ENCODE data around the gene PLD1.

DNA sequence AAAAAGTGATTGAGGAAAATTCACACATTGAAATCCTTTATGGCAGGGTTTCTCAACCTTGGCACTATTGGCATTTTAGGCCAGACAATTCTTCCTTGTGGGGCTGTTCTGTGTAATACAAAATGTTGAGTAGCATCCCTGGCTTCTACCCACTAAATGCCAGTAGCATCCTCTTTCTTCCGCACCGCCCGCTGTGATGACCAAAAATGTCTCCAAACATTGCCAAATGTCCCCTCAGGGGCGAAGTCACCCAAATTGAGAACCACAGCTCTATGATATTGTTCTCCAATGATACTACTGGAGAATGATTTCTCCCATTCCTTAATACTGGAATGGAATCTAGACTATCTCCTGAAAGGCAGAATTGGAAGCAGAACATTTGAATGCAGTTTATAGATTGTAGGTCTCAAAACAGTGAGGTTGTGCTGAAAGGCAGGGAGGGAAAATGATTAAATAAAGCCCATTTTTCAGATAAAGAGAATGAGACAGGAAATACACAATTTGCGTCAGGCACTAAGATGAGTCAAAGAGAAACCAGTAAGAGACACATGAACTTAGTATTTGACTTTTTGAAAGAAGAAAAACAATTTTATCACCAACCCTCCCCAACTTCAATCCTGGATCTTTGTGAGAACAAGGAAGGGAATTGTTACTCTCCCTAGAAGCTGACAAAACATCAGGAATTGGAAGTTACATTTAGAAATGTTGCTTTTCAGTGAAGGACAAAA, 248.5 kb downstream of the PLD1 start:
- TF ChIP-seq, protein P1, sequence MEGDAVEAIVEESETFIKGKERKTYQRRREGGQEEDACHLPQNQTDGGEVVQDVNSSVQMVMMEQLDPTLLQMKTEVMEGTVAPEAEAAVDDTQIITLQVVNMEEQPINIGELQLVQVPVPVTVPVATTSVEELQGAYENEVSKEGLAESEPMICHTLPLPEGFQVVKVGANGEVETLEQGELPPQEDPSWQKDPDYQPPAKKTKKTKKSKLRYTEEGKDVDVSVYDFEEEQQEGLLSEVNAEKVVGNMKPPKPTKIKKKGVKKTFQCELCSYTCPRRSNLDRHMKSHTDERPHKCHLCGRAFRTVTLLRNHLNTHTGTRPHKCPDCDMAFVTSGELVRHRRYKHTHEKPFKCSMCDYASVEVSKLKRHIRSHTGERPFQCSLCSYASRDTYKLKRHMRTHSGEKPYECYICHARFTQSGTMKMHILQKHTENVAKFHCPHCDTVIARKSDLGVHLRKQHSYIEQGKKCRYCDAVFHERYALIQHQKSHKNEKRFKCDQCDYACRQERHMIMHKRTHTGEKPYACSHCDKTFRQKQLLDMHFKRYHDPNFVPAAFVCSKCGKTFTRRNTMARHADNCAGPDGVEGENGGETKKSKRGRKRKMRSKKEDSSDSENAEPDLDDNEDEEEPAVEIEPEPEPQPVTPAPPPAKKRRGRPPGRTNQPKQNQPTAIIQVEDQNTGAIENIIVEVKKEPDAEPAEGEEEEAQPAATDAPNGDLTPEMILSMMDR (IDR thresholded peaks at IDR 0.05 in 8 of 11, conservative IDR thresholded peaks at IDR 0.05 in 3 of 11): no peak
- TF ChIP-seq POLR2AphosphoS5 (IDR thresholded peaks at IDR 0.05): no peak
